A549 treated with dexamethasone at 1 μM for 4 hours (cell line): ENCODE measurements around the gene DBN1. TPM values are rescaled to one million over a fixed set of nuclear protein-coding genes. Genes with fewer than 3 reads are reported as not detected.

Experiments
- total RNA-seq: library from RNA; stranded (reverse); fragments of 200-300 nt; extraction: Qiagen RNA extraction; gene quantifications from 5 replicates; pipeline ENCODE4 v1.2.3, GENCODE V29; 2022

The DBN1 gene
- 49.5 to 81.7 TPM (median 75.9 TPM) in 5 replicates for total RNA-seq

GRCh38 chr5:177473443-177474001 is at the start of gene DBN1:
Gene DBN1, minus strand, starts transcription at chr5:177473634. Its CDS starts 113 bp downstream, at chr5:177473521.

GRCh38 chr5:177516601-177517568 is 43.5 kb upstream of the DBN1 start, which contains the start of gene DDX41:
Gene DDX41, minus strand, starts transcription at chr5:177516961. Its CDS starts 16 bp downstream, at chr5:177516945.

GRCh38 chr5:177509381-177509951 is 36.0 kb upstream of the DBN1 start, which contains the start of gene DOK3:
Gene DOK3, minus strand, starts transcription at chr5:177509826. Its CDS starts 286 bp downstream, at chr5:177509540.

GRCh38 chr5:177497292-177498012 is 24.0 kb upstream of the DBN1 start, which contains the start of gene PDLIM7:
Gene PDLIM7, minus strand, starts transcription at chr5:177497604. Its CDS starts 1,092 bp downstream, at chr5:177496512.

GRCh38 chr5:177446200-177447065 is 27.0 kb downstream of the DBN1 start, which contains the start of gene PRR7:
Gene PRR7, plus strand, starts transcription at chr5:177446814. Its CDS starts 8,254 bp downstream, at chr5:177455068.

GRCh38 chr5:177426566-177427210 is 46.7 kb downstream of the DBN1 start, which contains the start of gene GRK6:
Gene GRK6, plus strand, starts transcription at chr5:177426676. Its CDS starts 170 bp downstream, at chr5:177426846.

GRCh38 chr5:177409043-177409801 is 64.2 kb downstream of the DBN1 start, which contains the start of gene F12:
Gene F12, minus strand, starts transcription at chr5:177409564. Its CDS starts 37 bp downstream, at chr5:177409527.

Other genes with a start within 250 kb of the DBN1 start
- gene RAB24, start 169.9 kb downstream of the DBN1 start, total RNA-seq, result 17.7 to 25.7 TPM (median 23.5 TPM) in 5 replicates
- 272 to 376 TPM (median 337 TPM) in 5 replicates for gene PRELID1, start 169.8 kb downstream of the DBN1 start, total RNA-seq
- 10.4 to 18.0 TPM (median 15.6 TPM) in 5 replicates for gene MXD3, start 161.7 kb downstream of the DBN1 start, total RNA-seq
- 200 to 231 TPM (median 213 TPM) in 5 replicates for gene LMAN2, start 122.0 kb downstream of the DBN1 start, total RNA-seq
- gene RGS14, start 115.7 kb downstream of the DBN1 start, total RNA-seq, result 4.1 to 6.2 TPM (median 4.7 TPM) in 5 replicates
- not detected in 5 replicates for gene SLC34A1, start 89.2 kb downstream of the DBN1 start, total RNA-seq
- not detected in 5 replicates for gene PFN3, start 73.0 kb downstream of the DBN1 start, total RNA-seq
- gene F12, start 64.1 kb downstream of the DBN1 start, total RNA-seq, result 14.4 to 21.3 TPM (median 19.4 TPM) in 5 replicates
- 17.2 to 26.5 TPM (median 25.4 TPM) in 5 replicates for gene GRK6, start 47.0 kb downstream of the DBN1 start, total RNA-seq
- 13.0 to 28.8 TPM (median 25.0 TPM) in 5 replicates for gene PRR7, start 26.8 kb downstream of the DBN1 start, total RNA-seq
- 68.9 to 94.5 TPM (median 82.0 TPM) in 5 replicates for gene PDLIM7, start 24.0 kb upstream of the DBN1 start, total RNA-seq
- gene DOK3, start 36.2 kb upstream of the DBN1 start, total RNA-seq, result 1.8 to 5.4 TPM (median 3.9 TPM) in 5 replicates
- 77.4 to 99.6 TPM (median 94.7 TPM) in 5 replicates for gene DDX41, start 43.3 kb upstream of the DBN1 start, total RNA-seq
- 14.0 to 33.5 TPM (median 31.7 TPM) in 5 replicates for gene FAM193B, start 80.9 kb upstream of the DBN1 start, total RNA-seq
- 234 to 317 TPM (median 245 TPM) in 5 replicates for gene TMED9, start 118.6 kb upstream of the DBN1 start, total RNA-seq
- gene B4GALT7, start 126.5 kb upstream of the DBN1 start, total RNA-seq, result 18.6 to 27.3 TPM (median 25.4 TPM) in 5 replicates